Heart left ventricle (tissue), 13 donors: Measurements from ENCODE around the gene DNHD1.

Experiments
- CTCF ChIP-seq, 12 donors: fragments of 200-600 bp; sonication (generic) in 4 of 12; IDR thresholded peaks; one replicate each; pipeline versions ENCODE4 v1.5.0 to v1.8.0; 2018 to 2022; ENCODE audit warnings: antibody characterized with exemption in 12 of 12, mild to moderate bottlenecking in 5 of 12
- POLR2A ChIP-seq, 2 donors: fragments of 450-650 bp; IDR thresholded peaks; one replicate each; pipeline ENCODE4 v1.6.1; 2017; ENCODE audit warnings: antibody characterized with exemption in 2 of 2, mild to moderate bottlenecking in 2 of 2, moderate library complexity in 2 of 2
- donor health status: ischemic (EF 13 %, LVEDD 7.1; RV severe dilation, severe dysfunction).
- donor health status: DM: no; HTN: yes; CAD: no.
- donor health status: DM: no; HTN: no; CAD: no.
- donor health status: ischemic (EF 25% LVEDD 6.9; RV normal size, moderate dysfunction).
- donor health status: ischemic (EF 25% LVEDD 5.7; RV mildly dilated, moderate dysfunction).
- donor health status: ischemic (EF 35%, LVEDD 5.7; RV mildly dilated, moderate dysfunction).
- donor health status: nonischemic (EF 11% LVEDD 7.7; RV severe dilation, severe dysfunction).
- donor health status: DM: yes; HTN: yes; CAD: no.
- donor health status: PGD.
- donor health status: ischemic (EF 29% LVEDD 5.4; RV normal size, mild dysfunction).
- donor health status: nonischemic (EF 23%, LVEDD 6.1; RV moderate dilation, normal function).

- no peak for TF ChIP-seq CTCF (IDR thresholded peaks at IDR 0.05)
- TF ChIP-seq POLR2A (IDR thresholded peaks at IDR 0.05) = no peak
Measured at GRCh38 chr11:6504166-6504565, 7.1 kb downstream of the DNHD1 start.
